ENCODE measurements around the gene CNOT6. TPM values are rescaled to one million over a fixed set of nuclear protein-coding genes. Genes with fewer than 3 reads are reported as not detected.

CNOT6 gene
- total and polyA plus RNA-seq, 5 donors, result 5.0 to 14.2 (median 12.3) TPM

- intact Hi-C loops (cut with DNase I), result no loop called here
- Histone ChIP-seq H3K4me1 (ENCODE audit: control insufficient read depth, insufficient read depth, low read length) (peaks cover 3% of the 10 kb centered on the region), H3K9me3 (ENCODE audit: control insufficient read depth, low read length) (no peaks in the 10 kb centered on the region), H3K27me3 (ENCODE audit: control insufficient read depth, insufficient read depth) (no peaks in the 10 kb centered on the region), H3K27ac (ENCODE audit: low read length) (no peak overlapping the region), H3K4me3 (ENCODE audit: low read length) (no peak overlapping the region)
- DNase-seq (no peak), ATAC-seq (no peak)
- 97% methylated on average over 6 of the region's 6 CpGs for WGBS
These were observed 46.0 kb downstream of the CNOT6 start for GRCh38 chr5:180540050-180540694.

DNA sequence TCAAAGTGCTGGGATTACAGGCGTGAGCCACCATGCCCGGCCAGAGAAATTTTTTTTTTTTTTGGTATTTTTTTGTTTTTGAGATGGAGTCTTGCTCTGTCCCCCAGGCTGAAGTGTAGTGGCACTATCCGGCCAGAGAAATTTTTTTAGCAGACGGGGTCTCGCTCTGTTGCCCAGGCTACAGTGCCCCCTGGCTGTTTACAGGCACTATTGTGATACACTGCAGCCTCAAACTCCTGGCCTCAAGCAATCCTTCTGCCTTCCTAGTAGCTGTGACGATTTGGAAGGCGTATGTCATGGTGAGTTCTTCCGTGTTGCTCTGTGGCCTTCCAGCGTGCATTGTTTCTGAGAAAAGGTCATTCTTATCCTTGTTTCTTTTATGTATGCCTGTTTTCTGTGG lies 47.5 kb downstream of the CNOT6 start:
- H3K4me3 ChIP-seq (ENCODE audit: low read length), result no peak overlapping the region
- no peak for ATAC-seq
- H3K27ac ChIP-seq (ENCODE audit: low read length), result no peak overlapping the region
- H3K4me1 ChIP-seq (ENCODE audit: control insufficient read depth, insufficient read depth, low read length), result peaks cover 3% of the 10 kb centered on the region
- DNase-seq, result no peak
- WGBS, result 86% methylated on average over 9 of the region's 9 CpGs
- intact Hi-C loops (cut with DNase I), result no loop called here
- no peaks in the 10 kb centered on the region for H3K9me3 ChIP-seq (ENCODE audit: control insufficient read depth, low read length)
- H3K27me3 ChIP-seq (ENCODE audit: control insufficient read depth, insufficient read depth), result no peaks in the 10 kb centered on the region

GRCh38 chr5:180545248-180545647 lies 51.1 kb downstream of the CNOT6 start:
- DNase-seq, result no peak
- Histone ChIP-seq H3K9me3 (ENCODE audit: control insufficient read depth, low read length) (no peaks in the 10 kb centered on the region), H3K4me1 (ENCODE audit: control insufficient read depth, insufficient read depth, low read length) (peaks cover 3% of the 10 kb centered on the region), H3K27me3 (ENCODE audit: control insufficient read depth, insufficient read depth) (no peaks in the 10 kb centered on the region), H3K4me3 (ENCODE audit: low read length) (no peak overlapping the region), H3K27ac (ENCODE audit: low read length) (no peak overlapping the region)
- ATAC-seq, result no peak
- intact Hi-C loops (cut with DNase I), result no loop called here
- WGBS, result 100% methylated on average over 3 of the region's 3 CpGs

GRCh38 chr5:180548563-180548962 lies 54.4 kb downstream of the CNOT6 start:
- no peaks in the 10 kb centered on the region for H3K9me3 ChIP-seq (ENCODE audit: control insufficient read depth, low read length)
- ATAC-seq (no peak), DNase-seq (no peak)
- H3K4me3 ChIP-seq (ENCODE audit: low read length), result no peak overlapping the region
- 52% methylated on average over 3 of the region's 3 CpGs for WGBS
- no peak overlapping the region for H3K27ac ChIP-seq (ENCODE audit: low read length)
- peaks cover 3% of the 10 kb centered on the region for H3K4me1 ChIP-seq (ENCODE audit: control insufficient read depth, insufficient read depth, low read length)
- intact Hi-C loops (cut with DNase I), result no loop called here
- no peaks in the 10 kb centered on the region for H3K27me3 ChIP-seq (ENCODE audit: control insufficient read depth, insufficient read depth)

GRCh38 chr5:180553530-180553929 lies 59.4 kb downstream of the CNOT6 start:
- Histone ChIP-seq H3K4me3 (ENCODE audit: low read length) (no peak overlapping the region), H3K27ac (ENCODE audit: low read length) (no peak overlapping the region), H3K4me1 (ENCODE audit: control insufficient read depth, insufficient read depth, low read length) (no peaks in the 10 kb centered on the region), H3K9me3 (ENCODE audit: control insufficient read depth, low read length) (no peaks in the 10 kb centered on the region), H3K27me3 (ENCODE audit: control insufficient read depth, insufficient read depth) (no peaks in the 10 kb centered on the region)
- intact Hi-C loops (cut with DNase I), result no loop called here
- no peak for DNase-seq
- no peak for ATAC-seq
- WGBS, result 86% methylated on average over 3 of the region's 3 CpGs

DNA sequence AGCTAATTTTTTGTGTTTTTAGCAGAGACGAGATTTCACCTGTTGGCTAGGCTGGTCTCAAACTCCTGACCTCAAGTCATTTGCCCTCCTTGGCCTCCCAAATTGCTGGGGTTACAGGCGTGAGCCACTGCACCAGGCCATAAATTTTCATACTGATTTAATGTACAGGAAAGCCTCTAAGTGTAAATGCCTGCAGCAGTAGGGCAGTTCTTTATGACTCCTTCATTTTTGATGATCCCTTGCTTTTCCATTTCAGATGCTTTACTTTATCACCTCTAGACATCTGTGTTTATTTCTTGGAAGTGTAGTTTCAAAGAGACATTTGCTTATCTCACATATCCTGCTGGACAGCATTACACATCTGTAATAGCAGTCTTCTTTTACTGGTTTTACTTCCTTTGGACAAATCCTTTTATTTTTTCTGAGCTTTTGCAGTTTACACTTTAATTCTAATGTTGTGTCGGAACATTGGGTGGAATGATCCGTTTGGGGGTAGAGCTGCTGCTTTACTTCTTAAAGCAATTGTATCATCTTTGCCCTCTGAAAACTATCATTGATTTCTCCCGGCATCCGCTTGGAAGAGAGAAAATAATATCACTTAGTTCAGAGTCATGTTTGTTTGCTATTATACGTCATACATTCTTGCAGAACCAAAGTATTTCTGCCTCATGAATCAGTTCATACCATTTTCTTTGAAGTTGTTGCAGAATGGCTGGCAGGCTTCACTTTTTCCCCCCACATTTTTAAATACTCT lies 61.2 kb downstream of the CNOT6 start:
- intact Hi-C loops (cut with DNase I), result no loop called here
- ATAC-seq, result no peak
- Histone ChIP-seq H3K9me3 (ENCODE audit: control insufficient read depth, low read length) (no peaks in the 10 kb centered on the region), H3K4me1 (ENCODE audit: control insufficient read depth, insufficient read depth, low read length) (no peaks in the 10 kb centered on the region), H3K27me3 (ENCODE audit: control insufficient read depth, insufficient read depth) (no peaks in the 10 kb centered on the region), H3K4me3 (ENCODE audit: low read length) (no peak overlapping the region), H3K27ac (ENCODE audit: low read length) (no peak overlapping the region)
- DNase-seq, result no peak
- WGBS, result 90% methylated on average over 7 of the region's 7 CpGs

DNA sequence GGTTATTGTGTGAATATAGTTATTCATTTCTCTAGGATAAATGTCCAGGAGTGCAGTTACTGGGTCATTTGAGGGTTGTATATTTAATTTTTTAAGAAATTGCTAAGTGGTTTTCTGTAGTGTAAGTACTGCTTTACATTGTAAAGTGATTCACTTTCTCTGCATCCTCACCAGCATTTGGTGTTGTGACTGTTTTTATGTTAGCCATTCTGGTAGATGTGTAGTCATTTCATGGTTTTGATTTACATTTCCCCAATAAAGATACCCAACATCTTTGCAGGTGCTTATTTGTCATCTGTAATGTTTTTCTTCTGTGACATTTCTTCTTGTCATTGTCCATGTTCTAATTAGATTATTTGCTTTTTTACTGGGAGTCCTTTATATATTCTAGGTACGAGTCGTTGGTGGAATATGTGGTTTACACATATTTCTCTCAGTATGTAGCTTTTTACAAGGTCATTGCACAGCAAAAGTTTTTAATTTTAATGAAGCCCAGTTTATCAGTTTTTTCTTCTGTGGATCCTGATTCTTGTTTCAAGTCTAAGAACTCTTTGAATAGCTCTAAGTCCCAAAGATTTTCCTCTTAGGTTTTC lies 63.1 kb downstream of the CNOT6 start:
- no peak for ATAC-seq
- intact Hi-C loops (cut with DNase I), result no loop called here
- 97% methylated on average over 2 of the region's 2 CpGs for WGBS

GRCh38 chr5:180558232-180558631 lies 64.1 kb downstream of the CNOT6 start:
- ATAC-seq (no peak), DNase-seq (no peak)
- no peaks in the 10 kb centered on the region for H3K4me1 ChIP-seq (ENCODE audit: control insufficient read depth, insufficient read depth, low read length)
- H3K27ac ChIP-seq (ENCODE audit: low read length), result no peak overlapping the region
- no peak overlapping the region for H3K4me3 ChIP-seq (ENCODE audit: low read length)
- intact Hi-C loops (cut with DNase I), result no loop called here
- 92% methylated on average over 11 of the region's 11 CpGs for WGBS
- no peaks in the 10 kb centered on the region for H3K9me3 ChIP-seq (ENCODE audit: control insufficient read depth, low read length)
- H3K27me3 ChIP-seq (ENCODE audit: control insufficient read depth, insufficient read depth), result no peaks in the 10 kb centered on the region

More for the DNA sequence above, 63.1 kb downstream of the CNOT6 start:
- H3K9me3 ChIP-seq (ENCODE audit: control insufficient read depth, low read length), result no peaks in the 10 kb centered on the region
- DNase-seq, result no peak
- H3K27me3 ChIP-seq (ENCODE audit: control insufficient read depth, insufficient read depth), result no peaks in the 10 kb centered on the region
- H3K4me1 ChIP-seq (ENCODE audit: control insufficient read depth, insufficient read depth, low read length), result no peaks in the 10 kb centered on the region
- no peak overlapping the region for H3K4me3 ChIP-seq (ENCODE audit: low read length)
- H3K27ac ChIP-seq (ENCODE audit: low read length), result no peak overlapping the region

DNA sequence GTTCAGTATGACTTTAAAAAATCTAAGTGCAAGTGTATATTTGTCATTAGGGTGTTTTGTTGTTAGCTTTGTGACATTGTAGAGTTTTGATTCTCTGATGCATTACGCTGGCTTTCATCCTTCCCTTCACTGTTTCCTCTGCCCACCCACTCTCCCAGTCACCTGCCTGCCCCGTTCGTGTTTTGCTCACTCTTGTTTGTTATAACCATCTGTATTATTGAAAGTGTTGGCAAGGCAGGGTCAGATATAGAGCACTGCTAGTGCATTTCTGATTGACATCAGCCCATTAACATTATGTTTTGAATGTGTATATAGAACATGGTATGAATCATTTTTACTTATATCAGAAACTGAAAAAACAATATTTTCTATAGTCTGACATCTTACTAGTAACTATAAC lies 69.8 kb downstream of the CNOT6 start:
- WGBS, result 85% methylated on average over 3 of the region's 3 CpGs
- no peaks in the 10 kb centered on the region for H3K27me3 ChIP-seq (ENCODE audit: control insufficient read depth, insufficient read depth)
- H3K4me1 ChIP-seq (ENCODE audit: control insufficient read depth, insufficient read depth, low read length), result no peaks in the 10 kb centered on the region
- DNase-seq (no peak), ATAC-seq (no peak)
- H3K27ac ChIP-seq (ENCODE audit: low read length), result no peak overlapping the region
- no peak overlapping the region for H3K4me3 ChIP-seq (ENCODE audit: low read length)
- no peaks in the 10 kb centered on the region for H3K9me3 ChIP-seq (ENCODE audit: control insufficient read depth, low read length)
- intact Hi-C loops (cut with DNase I), result no loop called here

- WGBS, result 78% methylated on average over 8 of the region's 8 CpGs
- no peaks in the 10 kb centered on the region for H3K4me1 ChIP-seq (ENCODE audit: control insufficient read depth, insufficient read depth, low read length)
- no peaks in the 10 kb centered on the region for H3K9me3 ChIP-seq (ENCODE audit: control insufficient read depth, low read length)
- no peak overlapping the region for H3K27ac ChIP-seq (ENCODE audit: low read length)
- no peak overlapping the region for H3K4me3 ChIP-seq (ENCODE audit: low read length)
- no peak for ATAC-seq
- H3K27me3 ChIP-seq (ENCODE audit: control insufficient read depth, insufficient read depth), result no peaks in the 10 kb centered on the region
- intact Hi-C loops (cut with DNase I), result no loop called here
- no peak for DNase-seq
These were observed 74.7 kb downstream of the CNOT6 start for GRCh38 chr5:180568914-180569313.

DNA sequence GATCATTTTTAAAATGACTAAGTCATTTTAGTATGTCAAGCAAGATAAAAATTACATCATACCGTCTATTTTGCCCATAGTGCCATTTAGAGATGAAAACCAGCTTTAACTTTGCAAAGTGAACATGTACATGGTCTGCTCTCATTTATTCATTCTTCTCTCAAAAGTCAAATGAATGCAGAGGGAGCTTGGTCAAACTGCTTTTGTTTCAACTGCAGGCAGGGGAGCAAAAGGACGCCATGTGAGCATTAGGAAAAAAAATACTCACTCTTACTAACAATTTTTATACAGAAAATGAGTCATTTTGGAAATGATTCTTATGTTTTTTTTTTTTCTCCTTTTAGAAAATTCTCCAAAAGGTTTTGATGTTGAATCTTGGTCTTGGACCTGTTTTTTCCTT lies 81.4 kb downstream of the CNOT6 start:
- ATAC-seq, result no peak
- no peaks in the 10 kb centered on the region for H3K27me3 ChIP-seq (ENCODE audit: control insufficient read depth, insufficient read depth)
- 73% methylated on average over 2 of the region's 2 CpGs for WGBS

More for the DNA sequence above, 81.4 kb downstream of the CNOT6 start:
- no peaks in the 10 kb centered on the region for H3K9me3 ChIP-seq (ENCODE audit: control insufficient read depth, low read length)
- intact Hi-C loops (cut with DNase I), result no loop called here
- DNase-seq, result no peak
- no peak overlapping the region for H3K27ac ChIP-seq (ENCODE audit: low read length)
- no peaks in the 10 kb centered on the region for H3K4me1 ChIP-seq (ENCODE audit: control insufficient read depth, insufficient read depth, low read length)
- no peak overlapping the region for H3K4me3 ChIP-seq (ENCODE audit: low read length)
